IMR-90 (cell line): ENCODE results near the gene TCERG1L.

Experiments used
- BHLHE40 ChIP-seq: fragments of 150-350 bp; IDR thresholded peaks from 2 replicates; pipeline ENCODE4 v1.6.1; 2016; ENCODE audit warnings: mild to moderate bottlenecking, low read depth, low read length
- CEBPB ChIP-seq: IDR thresholded peaks from 2 replicates; pipeline ENCODE4 v1.6.1; 2012; ENCODE audit warnings: low read depth, low read length, improper control_type of control experiment
- CHD1 ChIP-seq: IDR thresholded peaks from 2 replicates; pipeline ENCODE4 v1.6.1; 2012; ENCODE audit warnings: low read depth, low read length, improper control_type of control experiment
- FOS ChIP-seq: fragments of 150-350 bp; IDR thresholded peaks from 2 replicates; pipeline ENCODE4 v1.6.1; 2016; ENCODE audit warnings: low read depth, low read length
- MAFK ChIP-seq: IDR thresholded peaks from 2 replicates; pipeline ENCODE4 v1.6.1; 2012; ENCODE audit warnings: low read depth, low read length, improper control_type of control experiment
- MXI1 ChIP-seq: IDR thresholded peaks from 2 replicates; pipeline ENCODE4 v1.6.1; 2012; ENCODE audit warnings: low read depth, mild to moderate bottlenecking, low read length, moderate library complexity, borderline replicate concordance
- POLR2A ChIP-seq: IDR thresholded peaks from 2 replicates; pipeline ENCODE4 v1.6.1; 2012; ENCODE audit warnings: mild to moderate bottlenecking, low read depth, low read length
- RAD21 ChIP-seq: IDR thresholded peaks from 2 replicates; pipeline ENCODE4 v1.6.1; 2012; ENCODE audit warnings: low read length, improper control_type of control experiment
- RCOR1 ChIP-seq: IDR thresholded peaks from 2 replicates; pipeline ENCODE4 v1.6.1; 2012; ENCODE audit warnings: mild to moderate bottlenecking, low read length, improper control_type of control experiment; ENCODE audit not compliant: insufficient replicate concordance
- SMC3 ChIP-seq: fragments of 150-350 bp; IDR thresholded peaks from 2 replicates; pipeline ENCODE4 v1.6.1; 2016; ENCODE audit warnings: low read depth, mild to moderate bottlenecking, antibody characterized with exemption, low read length, moderate library complexity
- USF2 ChIP-seq: fragments of 150-350 bp; IDR thresholded peaks from 2 replicates; pipeline ENCODE4 v1.6.1; 2017; ENCODE audit warnings: mild to moderate bottlenecking, antibody characterized with exemption, low read length, low read depth
- TF ChIP-seq, protein P1 (sequence below): conservative IDR thresholded peaks from 2 replicates; pipeline ENCODE4 v1.5.1; 2012; ENCODE audit warnings: mild to moderate bottlenecking, low read depth, low read length, improper control_type of control experiment
- TF ChIP-seq, protein P2 (sequence below): fragments of 150-350 bp; IDR thresholded peaks from 2 replicates; pipeline ENCODE4 v1.6.1; 2016; ENCODE audit warnings: low read depth, mild to moderate bottlenecking, low read length, moderate library complexity, borderline replicate concordance

DNA sequence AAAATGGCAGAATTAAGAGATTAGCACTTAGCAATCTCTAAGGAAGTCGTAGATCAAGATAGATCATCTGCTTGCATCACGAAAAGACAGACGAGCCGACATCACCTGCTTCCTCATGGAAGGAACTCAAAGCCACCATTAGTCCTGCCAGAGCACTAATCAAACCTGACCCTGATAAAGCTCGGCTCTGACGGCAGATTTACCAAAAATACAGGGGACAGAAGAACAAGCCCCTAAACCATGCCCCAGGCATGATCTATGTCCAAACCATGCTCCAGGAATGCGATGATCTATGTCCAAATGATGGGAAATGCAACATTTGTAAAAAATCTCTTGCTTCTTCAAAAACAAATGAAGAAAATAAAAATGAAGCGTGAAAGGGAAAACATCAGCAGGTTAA, 182.8 kb downstream of the TCERG1L start:
- TF ChIP-seq, protein P1, sequence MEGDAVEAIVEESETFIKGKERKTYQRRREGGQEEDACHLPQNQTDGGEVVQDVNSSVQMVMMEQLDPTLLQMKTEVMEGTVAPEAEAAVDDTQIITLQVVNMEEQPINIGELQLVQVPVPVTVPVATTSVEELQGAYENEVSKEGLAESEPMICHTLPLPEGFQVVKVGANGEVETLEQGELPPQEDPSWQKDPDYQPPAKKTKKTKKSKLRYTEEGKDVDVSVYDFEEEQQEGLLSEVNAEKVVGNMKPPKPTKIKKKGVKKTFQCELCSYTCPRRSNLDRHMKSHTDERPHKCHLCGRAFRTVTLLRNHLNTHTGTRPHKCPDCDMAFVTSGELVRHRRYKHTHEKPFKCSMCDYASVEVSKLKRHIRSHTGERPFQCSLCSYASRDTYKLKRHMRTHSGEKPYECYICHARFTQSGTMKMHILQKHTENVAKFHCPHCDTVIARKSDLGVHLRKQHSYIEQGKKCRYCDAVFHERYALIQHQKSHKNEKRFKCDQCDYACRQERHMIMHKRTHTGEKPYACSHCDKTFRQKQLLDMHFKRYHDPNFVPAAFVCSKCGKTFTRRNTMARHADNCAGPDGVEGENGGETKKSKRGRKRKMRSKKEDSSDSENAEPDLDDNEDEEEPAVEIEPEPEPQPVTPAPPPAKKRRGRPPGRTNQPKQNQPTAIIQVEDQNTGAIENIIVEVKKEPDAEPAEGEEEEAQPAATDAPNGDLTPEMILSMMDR: no peak
- TF ChIP-seq FOS: no peak
- TF ChIP-seq BHLHE40: no peak
- TF ChIP-seq, protein P2, sequence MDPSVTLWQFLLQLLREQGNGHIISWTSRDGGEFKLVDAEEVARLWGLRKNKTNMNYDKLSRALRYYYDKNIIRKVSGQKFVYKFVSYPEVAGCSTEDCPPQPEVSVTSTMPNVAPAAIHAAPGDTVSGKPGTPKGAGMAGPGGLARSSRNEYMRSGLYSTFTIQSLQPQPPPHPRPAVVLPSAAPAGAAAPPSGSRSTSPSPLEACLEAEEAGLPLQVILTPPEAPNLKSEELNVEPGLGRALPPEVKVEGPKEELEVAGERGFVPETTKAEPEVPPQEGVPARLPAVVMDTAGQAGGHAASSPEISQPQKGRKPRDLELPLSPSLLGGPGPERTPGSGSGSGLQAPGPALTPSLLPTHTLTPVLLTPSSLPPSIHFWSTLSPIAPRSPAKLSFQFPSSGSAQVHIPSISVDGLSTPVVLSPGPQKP: no peak
- TF ChIP-seq RAD21: no peak
- no peak for TF ChIP-seq POLR2A
- no peak for TF ChIP-seq SMC3
- TF ChIP-seq CEBPB: no peak
- TF ChIP-seq CHD1: no peak
- no peak for TF ChIP-seq MAFK
- no peak for TF ChIP-seq RCOR1
- TF ChIP-seq USF2: no peak
- no peak for TF ChIP-seq MXI1
